Dendritic cell treated with granulocyte-macrophage colony-stimulating factor and Interleukin-4, amounts not matched to agents 40 ng/mL and 50 ng/mL, for 4 days (primary cell): ENCODE measurements around the gene TSSK6.

Experiments
- H3K27ac Mint-ChIP-seq: one replicate; pipeline ENCODE4 v1.8.0; 2022; ENCODE audit warnings: mild to moderate bottlenecking, mixed read lengths
- H3K27me3 Mint-ChIP-seq: one replicate; pipeline ENCODE4 v1.8.0; 2022; ENCODE audit warnings: mild to moderate bottlenecking, mixed read lengths
- H3K36me3 Mint-ChIP-seq: one replicate; pipeline ENCODE4 v1.8.0; 2022; ENCODE audit warnings: low read depth, mixed read lengths
- H3K4me1 Mint-ChIP-seq: one replicate; pipeline ENCODE4 v1.8.0; 2022; ENCODE audit warnings: low read depth, mixed read lengths
- H3K4me3 Mint-ChIP-seq: one replicate; pipeline ENCODE4 v1.8.0; 2022; ENCODE audit warnings: mild to moderate bottlenecking, moderate library complexity, mixed read lengths
- H3K9me3 Mint-ChIP-seq: one replicate; pipeline ENCODE4 v1.8.0; 2022; ENCODE audit warnings: mixed read lengths
- intact Hi-C: fragments of 100-400 bp; cut with micrococcal nuclease; formaldehyde crosslinking; loops from one replicate; pipeline ENCODE4 v1.15.0; 2022

The TSSK6 gene

GRCh38 chr19:19530889-19531288 is 15.5 kb upstream of the TSSK6 start:
- intact Hi-C loops: no loop called here
- H3K4me1 Mint-ChIP-seq: peaks cover 17% of the 10 kb centered on the region
- H3K9me3 Mint-ChIP-seq: no peaks in the 10 kb centered on the region
- H3K27ac Mint-ChIP-seq: no peak overlapping the region
- H3K36me3 Mint-ChIP-seq: peaks cover 63% of the 10 kb centered on the region
- no peaks in the 10 kb centered on the region for H3K27me3 Mint-ChIP-seq
- H3K4me3 Mint-ChIP-seq: no peak overlapping the region

GRCh38 chr19:19530423-19530804 is 15.1 kb upstream of the TSSK6 start:
- Mint-ChIP-seq H3K4me1 (peaks cover 17% of the 10 kb centered on the region), H3K36me3 (peaks cover 60% of the 10 kb centered on the region), H3K9me3 (no peaks in the 10 kb centered on the region), H3K27me3 (no peaks in the 10 kb centered on the region), H3K27ac (no peak overlapping the region), H3K4me3 (no peak overlapping the region)
- intact Hi-C loops: no loop called here

- Mint-ChIP-seq H3K27ac (no peak overlapping the region), H3K36me3 (peaks cover 61% of the 10 kb centered on the region), H3K4me1 (peaks cover 17% of the 10 kb centered on the region), H3K9me3 (no peaks in the 10 kb centered on the region), H3K4me3 (no peak overlapping the region), H3K27me3 (no peaks in the 10 kb centered on the region)
- intact Hi-C loops: no loop called here
Observed at GRCh38 chr19:19529783-19530422, 14.6 kb upstream of the TSSK6 start.

- H3K27ac Mint-ChIP-seq: no peak within 1 kb of the TSS
- H3K36me3 Mint-ChIP-seq: peaks cover 71% of the 10 kb centered on the region
Observed at GRCh38 chr19:19528721-19529490, 13.6 kb upstream of the TSSK6 start, which contains the start of gene YJEFN3. Gene YJEFN3, plus strand, starts transcription at chr19:19528911. Its CDS starts 22 bp downstream, at chr19:19528933.

GRCh38 chr19:19527674-19528625 is 12.6 kb upstream of the TSSK6 start:
- Mint-ChIP-seq H3K27me3 (no peaks in the 10 kb centered on the region), H3K27ac (no peak overlapping the region), H3K4me3 (no peak overlapping the region), H3K9me3 (no peaks in the 10 kb centered on the region), H3K4me1 (peaks cover 17% of the 10 kb centered on the region), H3K36me3 (peaks cover 77% of the 10 kb centered on the region)
- intact Hi-C loops: no loop called here

More at GRCh38 chr19:19528721-19529490, 13.6 kb upstream of the TSSK6 start, which contains the start of gene YJEFN3:
- H3K4me1 Mint-ChIP-seq: peaks cover 17% of the 10 kb centered on the region
- intact Hi-C loops: no loop called here
- H3K4me3 Mint-ChIP-seq: no peak within 1 kb of the TSS
- no peaks in the 10 kb centered on the region for H3K27me3 Mint-ChIP-seq
- no peaks in the 10 kb centered on the region for H3K9me3 Mint-ChIP-seq

- H3K4me3 Mint-ChIP-seq: no peak overlapping the region
- intact Hi-C loops: no loop called here
- H3K27me3 Mint-ChIP-seq: no peaks in the 10 kb centered on the region
- no peaks in the 10 kb centered on the region for H3K9me3 Mint-ChIP-seq
- peaks cover 82% of the 10 kb centered on the region for H3K36me3 Mint-ChIP-seq
- H3K4me1 Mint-ChIP-seq: peaks cover 17% of the 10 kb centered on the region
- no peak overlapping the region for H3K27ac Mint-ChIP-seq
Observed at GRCh38 chr19:19527371-19527656, 12.0 kb upstream of the TSSK6 start.

- Mint-ChIP-seq H3K36me3 (peaks cover 79% of the 10 kb centered on the region), H3K9me3 (no peaks in the 10 kb centered on the region)
Observed at GRCh38 chr19:19526581-19527370, 11.4 kb upstream of the TSSK6 start.

GRCh38 chr19:19525611-19526380 is 10.4 kb upstream of the TSSK6 start:
- peaks cover 85% of the 10 kb centered on the region for H3K36me3 Mint-ChIP-seq

More at GRCh38 chr19:19526581-19527370, 11.4 kb upstream of the TSSK6 start:
- no peaks in the 10 kb centered on the region for H3K27me3 Mint-ChIP-seq
- H3K4me3 Mint-ChIP-seq: no peak overlapping the region
- H3K4me1 Mint-ChIP-seq: peaks cover 12% of the 10 kb centered on the region
- no peak overlapping the region for H3K27ac Mint-ChIP-seq
- intact Hi-C loops: no loop called here

GRCh38 chr19:19524053-19524452 is 8.7 kb upstream of the TSSK6 start:
- H3K4me1 Mint-ChIP-seq: peaks cover 21% of the 10 kb centered on the region
- peaks cover 90% of the 10 kb centered on the region for H3K36me3 Mint-ChIP-seq

More at GRCh38 chr19:19525611-19526380, 10.4 kb upstream of the TSSK6 start:
- Mint-ChIP-seq H3K27ac (no peak overlapping the region), H3K4me3 (no peak overlapping the region), H3K9me3 (no peaks in the 10 kb centered on the region), H3K4me1 (peaks cover 13% of the 10 kb centered on the region), H3K27me3 (no peaks in the 10 kb centered on the region)
- intact Hi-C loops: no loop called here

GRCh38 chr19:19523177-19523576 is 7.8 kb upstream of the TSSK6 start:
- Mint-ChIP-seq H3K27ac (no peak overlapping the region), H3K4me3 (no peak overlapping the region), H3K9me3 (no peaks in the 10 kb centered on the region), H3K27me3 (no peaks in the 10 kb centered on the region), H3K36me3 (peaks cover 84% of the 10 kb centered on the region), H3K4me1 (peaks cover 23% of the 10 kb centered on the region)
- intact Hi-C loops: no loop called here

More at GRCh38 chr19:19524053-19524452, 8.7 kb upstream of the TSSK6 start:
- no peak overlapping the region for H3K27ac Mint-ChIP-seq
- H3K4me3 Mint-ChIP-seq: no peak overlapping the region
- intact Hi-C loops: no loop called here
- H3K9me3 Mint-ChIP-seq: no peaks in the 10 kb centered on the region
- no peaks in the 10 kb centered on the region for H3K27me3 Mint-ChIP-seq

- no peak overlapping the region for H3K4me3 Mint-ChIP-seq
- peaks cover 69% of the 10 kb centered on the region for H3K36me3 Mint-ChIP-seq
- no peaks in the 10 kb centered on the region for H3K27me3 Mint-ChIP-seq
- H3K4me1 Mint-ChIP-seq: peaks cover 26% of the 10 kb centered on the region
- no peak overlapping the region for H3K27ac Mint-ChIP-seq
- H3K9me3 Mint-ChIP-seq: no peaks in the 10 kb centered on the region
- intact Hi-C loops: no loop called here
Observed at GRCh38 chr19:19520989-19521388, 5.6 kb upstream of the TSSK6 start.

- peaks cover 26% of the 10 kb centered on the region for H3K4me1 Mint-ChIP-seq
- H3K36me3 Mint-ChIP-seq: peaks cover 54% of the 10 kb centered on the region
- peaks cover 8% of the 10 kb centered on the region for H3K27me3 Mint-ChIP-seq
- no peak overlapping the region for H3K27ac Mint-ChIP-seq
- H3K4me3 Mint-ChIP-seq: peak overlapping the region; percentile 17
- intact Hi-C loops: no loop called here
- peaks cover 10% of the 10 kb centered on the region for H3K9me3 Mint-ChIP-seq
Observed at GRCh38 chr19:19517235-19517619, 1.9 kb upstream of the TSSK6 start.
